GM18498 (cell line): ENCODE data around the gene MSH2.

Source experiments
- ATAC-seq: cut with Tn5 transposase; IDR thresholded peaks from one replicate; pipeline ENCODE4 v1.9.1; 2021; ENCODE audit warnings: mild to moderate bottlenecking, moderate library complexity; ENCODE audit not compliant: unreplicated experiment

Gene MSH2

GRCh38 chr2:47504174-47504810 is 101.3 kb downstream of the MSH2 start:
- ATAC-seq = peak; percentile 27

DNA sequence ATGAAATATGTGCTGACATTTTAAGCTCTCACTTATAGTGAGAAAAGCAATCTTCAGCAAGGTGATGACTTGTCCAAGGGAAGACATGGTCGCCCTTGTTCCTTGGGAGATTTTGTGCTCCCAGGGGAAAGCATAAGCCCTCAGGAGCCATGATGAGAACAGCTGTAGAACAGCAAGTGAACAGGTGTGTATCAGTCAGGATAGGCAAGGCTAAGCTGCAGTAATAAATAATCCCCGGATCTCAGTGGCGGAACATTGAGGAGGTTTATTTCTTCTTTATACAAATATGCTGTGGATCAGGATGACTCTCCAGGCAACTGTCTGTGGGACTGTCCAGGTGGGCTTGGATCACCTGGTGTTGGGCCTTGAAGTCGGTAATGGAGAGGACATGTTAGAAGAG is 103.1 kb downstream of the MSH2 start:
- no peak for ATAC-seq

DNA sequence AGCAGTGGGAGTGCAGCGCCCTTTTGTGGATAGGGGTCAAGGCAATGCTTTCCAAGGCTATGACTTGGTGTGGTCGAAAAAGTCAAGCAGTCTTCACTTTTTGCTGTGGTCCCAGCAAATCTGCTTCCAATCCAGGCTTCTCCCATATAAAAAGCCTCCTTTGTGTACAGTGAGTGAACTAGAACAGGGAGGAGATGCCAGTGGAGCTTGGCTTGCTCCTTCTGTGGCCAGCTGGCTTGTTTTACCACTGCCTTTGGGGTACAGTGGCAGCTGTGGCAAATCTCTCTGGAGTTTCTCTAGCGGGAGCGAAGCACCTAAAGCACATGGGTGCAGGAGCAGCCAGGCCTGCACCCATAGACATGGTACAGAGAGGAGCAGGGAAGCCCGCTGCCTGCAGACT is 103.5 kb downstream of the MSH2 start:
- ATAC-seq = no peak

- no peak for ATAC-seq
Observed at GRCh38 chr2:47508080-47508479, 105.1 kb downstream of the MSH2 start.

- no peak for ATAC-seq
Observed at GRCh38 chr2:47508641-47509040, 105.7 kb downstream of the MSH2 start.

DNA sequence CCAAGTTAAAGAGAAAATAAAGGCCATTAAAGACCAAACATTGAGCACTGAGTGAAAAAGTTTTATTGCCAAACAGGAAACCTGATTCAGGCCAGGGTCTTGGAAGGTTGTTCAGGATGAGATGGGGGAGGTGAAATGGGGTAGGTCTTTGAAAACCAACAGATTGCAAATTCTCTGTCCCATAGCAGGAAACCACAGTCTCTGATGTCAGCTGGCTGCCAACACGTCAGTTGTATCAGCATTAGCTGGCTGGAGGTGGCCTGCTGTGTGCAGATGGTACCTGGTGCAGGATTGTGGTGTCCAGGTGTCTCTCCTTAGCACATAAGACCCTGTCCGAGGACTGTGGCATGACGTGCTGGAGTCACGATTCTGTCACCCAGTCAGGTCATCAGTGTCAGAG is 106.3 kb downstream of the MSH2 start:
- no peak for ATAC-seq

DNA sequence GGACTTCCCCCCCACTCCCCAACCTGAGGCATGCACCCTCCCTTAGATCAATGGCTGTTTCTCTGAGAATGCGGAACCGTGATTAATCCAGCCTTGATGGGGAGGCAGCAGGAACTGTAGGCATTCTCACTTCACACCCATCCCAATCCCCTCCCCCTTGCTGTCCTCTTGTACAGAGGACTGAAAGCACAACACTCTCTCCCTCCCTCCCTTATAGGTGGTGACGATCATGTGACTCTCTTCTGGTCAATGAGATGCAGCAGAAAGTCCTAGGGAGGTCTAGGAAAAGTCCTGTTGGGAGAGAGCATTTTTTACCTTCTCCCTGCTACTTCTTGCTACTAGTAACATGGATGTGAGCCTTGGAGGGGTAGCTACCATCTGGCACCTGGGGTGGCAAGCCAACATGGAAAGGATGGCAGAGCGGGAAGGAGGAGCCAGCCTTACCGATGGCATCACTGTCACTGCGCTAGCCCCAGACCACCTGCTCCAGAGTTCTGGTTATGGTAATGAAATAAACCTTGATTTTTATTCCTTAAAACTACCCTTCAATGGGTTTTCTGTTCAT is 106.9 kb downstream of the MSH2 start:
- no peak for ATAC-seq

GRCh38 chr2:47510745-47511144 is 107.8 kb downstream of the MSH2 start:
- ATAC-seq = no peak

- no peak for ATAC-seq
Observed at GRCh38 chr2:47512581-47513083, 109.7 kb downstream of the MSH2 start.

- no peak for ATAC-seq
Observed at GRCh38 chr2:47513981-47514520, 111.1 kb downstream of the MSH2 start.

- ATAC-seq = no peak
Observed at GRCh38 chr2:47516360-47517104, 113.6 kb downstream of the MSH2 start.

GRCh38 chr2:47518497-47519146 is 115.7 kb downstream of the MSH2 start:
- ATAC-seq = no peak

GRCh38 chr2:47519147-47519537 is 116.2 kb downstream of the MSH2 start:
- ATAC-seq = no peak

DNA sequence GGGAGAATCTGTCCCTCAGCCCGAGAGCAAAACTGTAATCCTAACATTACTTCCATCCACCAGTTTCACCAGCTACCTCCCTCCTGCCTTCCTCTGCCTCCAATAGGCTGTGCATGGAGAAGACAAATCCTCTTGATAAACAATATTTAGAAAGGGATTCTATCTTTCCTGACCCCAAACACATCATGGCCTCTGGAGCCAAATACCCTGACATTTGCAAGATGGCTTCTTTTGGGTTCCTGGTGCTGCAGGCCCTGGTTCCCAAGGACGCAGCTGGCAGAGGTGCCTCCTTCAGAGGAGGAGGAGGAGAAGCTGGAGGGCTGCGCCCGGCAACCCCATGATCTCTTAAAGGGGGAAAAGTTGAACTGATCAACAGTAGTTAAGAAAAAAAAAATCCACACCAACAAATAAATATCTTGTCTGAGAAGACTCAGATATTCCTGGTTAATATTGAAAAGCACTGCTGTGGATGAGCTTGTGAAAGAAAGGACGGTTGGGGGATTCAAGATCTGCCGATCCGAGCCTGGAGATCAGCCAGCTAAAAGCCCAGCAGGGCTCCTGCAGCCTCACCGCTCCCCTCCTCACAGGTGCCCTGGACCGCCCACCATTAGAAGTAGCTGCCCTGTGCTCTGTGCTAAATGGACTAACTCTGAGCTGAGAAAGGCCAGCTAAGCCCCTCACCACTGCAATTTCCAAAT is 116.8 kb downstream of the MSH2 start:
- no peak for ATAC-seq

DNA sequence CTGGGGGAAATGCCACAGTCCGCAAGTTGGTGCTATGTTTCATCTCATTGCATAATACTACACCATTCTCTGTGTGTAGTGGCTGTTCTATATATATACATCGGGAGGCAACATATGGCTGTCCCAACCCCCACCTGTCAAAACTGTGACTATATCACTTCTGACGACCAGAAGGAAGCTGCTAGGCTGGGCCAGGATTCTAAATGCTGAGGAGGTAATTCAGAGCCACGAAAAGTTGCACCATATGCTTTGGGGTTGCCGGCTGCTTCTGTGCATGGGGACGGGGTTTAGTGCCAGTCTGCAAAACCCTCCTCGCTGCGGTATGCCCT is 117.3 kb downstream of the MSH2 start:
- ATAC-seq = no peak

DNA sequence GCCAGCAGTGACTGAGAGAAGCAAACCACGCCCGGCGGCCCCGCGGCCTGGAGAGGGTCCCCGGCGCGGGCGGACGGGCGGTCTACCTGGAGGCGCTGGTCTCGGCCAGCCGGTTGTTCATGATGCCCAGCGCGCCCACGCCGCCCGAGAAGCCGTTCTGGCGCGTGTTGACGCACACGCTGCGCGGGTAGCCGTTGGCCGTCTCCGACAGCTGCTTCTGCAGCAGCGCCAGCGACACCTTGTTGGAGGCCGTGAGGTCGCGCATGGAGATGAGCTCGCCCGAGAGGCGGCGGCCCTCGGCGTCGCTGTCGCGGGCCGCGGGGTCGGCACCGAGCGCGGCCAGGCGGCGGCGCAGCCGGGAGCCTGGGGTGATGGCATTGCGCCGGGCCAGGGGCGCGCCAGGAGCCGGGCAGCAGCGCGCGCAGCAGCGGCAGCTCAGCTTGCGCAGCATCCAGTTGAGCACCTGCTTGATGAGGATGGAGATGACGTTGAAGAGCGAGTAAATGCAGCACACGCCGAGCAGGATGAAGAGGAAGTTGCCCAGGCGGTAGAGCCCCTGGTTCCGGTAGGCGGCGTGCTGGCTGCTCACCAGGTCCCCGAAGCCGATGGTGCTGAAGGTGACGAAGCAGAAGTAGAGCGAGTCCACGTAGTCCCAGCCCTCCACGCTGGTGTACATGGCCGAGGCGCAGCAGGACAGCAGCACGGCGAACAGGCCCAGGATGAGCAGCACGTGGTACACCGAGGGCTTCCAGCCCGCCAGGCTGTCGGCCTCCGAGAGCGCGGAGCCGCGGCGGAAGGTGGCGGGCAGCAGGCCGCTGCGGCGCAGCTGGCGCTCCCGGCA is 118.1 kb downstream of the MSH2 start:
- peak; percentile 84 for ATAC-seq

DNA sequence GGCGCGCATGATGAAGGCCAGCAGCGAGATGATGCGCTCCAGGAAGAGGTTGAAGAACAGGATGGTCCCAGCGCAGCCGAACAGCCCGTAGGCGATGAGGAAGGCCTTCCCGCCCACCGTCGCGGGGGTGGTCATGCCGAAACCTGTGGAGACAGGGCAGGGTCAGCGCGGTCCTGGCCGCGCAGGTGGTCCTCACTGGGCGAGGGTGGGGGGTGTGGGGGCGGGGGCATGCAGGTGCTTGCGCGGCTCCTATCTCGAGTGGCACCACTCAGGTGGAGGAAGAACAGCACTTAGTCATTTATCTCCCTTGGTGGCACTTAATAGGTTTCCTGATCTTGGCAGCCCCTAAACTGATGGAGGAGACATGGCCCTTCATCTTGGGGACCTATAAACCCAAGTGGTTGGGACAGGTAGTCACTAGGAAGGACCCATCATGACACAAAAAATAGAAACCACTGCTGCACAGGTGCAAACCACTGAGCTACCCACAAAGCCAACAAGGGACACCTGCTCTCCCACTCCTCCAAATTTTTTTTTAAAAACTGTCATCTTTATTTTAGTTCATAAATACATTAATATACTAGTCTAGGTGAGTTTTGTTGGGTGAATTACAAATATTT is 118.8 kb downstream of the MSH2 start:
- no peak for ATAC-seq

GRCh38 chr2:47525167-47525566 is 122.2 kb downstream of the MSH2 start:
- no peak for ATAC-seq

DNA sequence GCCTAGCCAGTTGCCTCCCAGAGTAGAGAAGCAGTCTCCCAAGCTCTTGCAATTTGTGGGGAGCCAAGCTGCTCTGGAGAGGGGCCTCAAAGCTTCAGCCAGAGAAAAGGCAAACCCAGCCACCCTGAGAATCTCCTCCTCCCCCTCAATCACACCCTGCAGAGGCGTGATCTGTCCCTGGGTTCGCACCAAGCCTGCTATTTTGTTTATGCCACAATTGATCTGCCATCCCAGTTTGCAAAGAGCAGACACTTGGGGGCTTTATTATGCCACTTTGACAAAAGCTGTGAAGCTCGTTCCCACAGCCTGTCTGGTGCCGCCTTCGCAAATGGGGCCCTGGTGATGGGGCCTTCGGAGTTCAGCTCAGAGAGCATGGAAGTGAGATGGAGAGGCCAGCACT is 125.5 kb downstream of the MSH2 start:
- no peak for ATAC-seq

- ATAC-seq = no peak
Observed at GRCh38 chr2:47528874-47529273, 125.9 kb downstream of the MSH2 start.
